ENCODE results near the gene LPGAT1. TPM values are rescaled to one million over a fixed set of nuclear protein-coding genes. Genes with fewer than 3 reads are reported as not detected.
A peak's percentile ranks its signal among the peaks of the same experiment; 100 is the strongest.

The LPGAT1 gene
- total RNA-seq, 4 donors from 2014 or later, result 10.8 to 32.0 (median 24.8) TPM

DNA sequence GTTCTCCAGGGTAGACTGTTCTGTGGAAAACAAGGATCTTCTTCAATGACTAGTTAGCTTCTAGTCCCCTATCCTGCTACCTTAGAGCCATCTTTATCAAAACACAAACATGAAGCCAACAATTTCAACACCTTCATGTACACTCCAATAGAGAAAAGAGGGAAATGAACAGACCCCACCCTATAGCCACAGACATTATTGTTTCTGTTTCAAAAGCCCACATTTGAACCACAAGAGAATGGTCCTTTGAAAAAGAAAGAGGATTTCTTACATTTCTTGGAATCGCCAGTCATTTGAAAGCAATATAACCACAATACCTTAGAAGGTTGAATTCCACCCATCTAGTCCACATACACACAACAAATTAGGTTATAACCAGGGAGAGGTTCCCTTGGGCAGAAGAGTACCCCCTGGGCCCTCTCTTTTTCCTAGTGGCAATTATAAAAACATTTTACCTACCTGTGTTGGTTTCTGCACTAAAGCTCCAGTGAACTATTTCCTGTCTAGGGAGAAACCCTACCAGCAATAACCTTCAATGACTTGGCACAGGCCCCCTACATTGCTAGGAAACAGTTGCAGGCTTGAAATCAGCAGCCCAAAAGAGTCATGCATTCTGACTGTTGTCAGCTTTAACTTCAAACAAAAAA is 2.7 kb upstream of the LPGAT1 start:
- no peak overlapping the region for H3K4me3 ChIP-seq
- no peak for DNase-seq
- H3K27me3 ChIP-seq, result peaks cover 0 to 5% (median 0%) of the 10 kb centered on the region in 4 donors
- H3K36me3 ChIP-seq, result no peaks in the 10 kb centered on the region
- TF ChIP-seq CTCF (IDR thresholded peaks at IDR 0.05), result no peak
- no peak for TF ChIP-seq POLR2A (IDR thresholded peaks at IDR 0.05)
- peaks cover 0 to 24% (median 15%) of the 10 kb centered on the region in 3 donors for H3K4me1 ChIP-seq
- no peaks in the 10 kb centered on the region for H3K9me3 ChIP-seq
- intact Hi-C loops (cut with DNase I), result loop anchor here (5.0 kb wide), 1 partner anchor 136 kb away; no protein-coding TSS in a partner anchor
- no peak overlapping the region for H3K27ac ChIP-seq
- 78 to 86% methylated on average over 1 of the region's 1 CpG for WGBS, 2 donors

GRCh38 chr1:211832661-211833060 is 2.1 kb upstream of the LPGAT1 start:
- H3K27ac ChIP-seq, result no peak overlapping the region
- WGBS, 2 donors, result 84 to 87% methylated on average over 2 of the region's 2 CpGs
- H3K4me3 ChIP-seq, result no peak overlapping the region
- no peak for TF ChIP-seq CTCF (IDR thresholded peaks at IDR 0.05)
- TF ChIP-seq POLR2A (IDR thresholded peaks at IDR 0.05), result no peak
- intact Hi-C loops (cut with DNase I), result loop anchor here (5.0 kb wide), 1 partner anchor 135 kb away; no protein-coding TSS in a partner anchor
- no peak for DNase-seq
- no peaks in the 10 kb centered on the region for H3K9me3 ChIP-seq
- H3K36me3 ChIP-seq, result no peaks in the 10 kb centered on the region
- peaks cover 0 to 5% (median 0%) of the 10 kb centered on the region in 4 donors for H3K27me3 ChIP-seq
- peaks cover 0 to 31% (median 19%) of the 10 kb centered on the region in 3 donors for H3K4me1 ChIP-seq

GRCh38 chr1:211831558-211832323 is 1.2 kb upstream of the LPGAT1 start:
- DNase-seq, result no peak
- intact Hi-C loops (cut with DNase I), result loop anchor here (5.0 kb wide), 1 partner anchor 134 kb away; no protein-coding TSS in a partner anchor
- Histone ChIP-seq H3K27ac (no peak overlapping the region), H3K27me3 (peaks cover 0 to 5% (median 0%) of the 10 kb centered on the region in 4 donors), H3K36me3 (no peaks in the 10 kb centered on the region), H3K4me1 (peaks cover 0 to 40% (median 19%) of the 10 kb centered on the region in 3 donors), H3K4me3 (no peak overlapping the region), H3K9me3 (no peaks in the 10 kb centered on the region)
- no peak for TF ChIP-seq POLR2A (IDR thresholded peaks at IDR 0.05)
- no peak for TF ChIP-seq CTCF (IDR thresholded peaks at IDR 0.05)
- WGBS, 2 donors, result 81 to 82% methylated on average over 4 of the region's 4 CpGs

GRCh38 chr1:211830055-211830327 is 572 bp downstream of the LPGAT1 start:
- peak overlapping the region; percentile 86 to 93 (median 93) for H3K27ac ChIP-seq
- intact Hi-C loops (cut with DNase I), result loop anchor here (5.0 kb wide), 1 partner anchor 133 kb away; no protein-coding TSS in a partner anchor
- WGBS, 2 donors, result 0% methylated on average over 16 to 31 of the region's 45 CpGs
- H3K4me1 ChIP-seq, result peaks cover 0 to 45% (median 19%) of the 10 kb centered on the region in 3 donors
- no peaks in the 10 kb centered on the region for H3K9me3 ChIP-seq
- peaks cover 0 to 8% (median 0%) of the 10 kb centered on the region in 3 donors for H3K36me3 ChIP-seq
- H3K4me3 ChIP-seq, result peak overlapping the region; percentile 68 to 99 (median 98)
- TF ChIP-seq CTCF (IDR thresholded peaks at IDR 0.05) (no peak), POLR2A (IDR thresholded peaks at IDR 0.05) (no peak)
- no peak for DNase-seq
- no peaks in the 10 kb centered on the region for H3K27me3 ChIP-seq
